T follicular helper cell (primary cell): ENCODE results near the gene EVPLL.
"Not testable (repeated sequence)": the region's sequence is repeated elsewhere in the genome, so short reads cannot be mapped to it uniquely, and the experiment has no call there.

Experiments used
- DNase-seq: peaks from one replicate; pipeline ENCODE4 v3.0.0-alpha.2; 2020; ENCODE audit warnings: low read depth

The EVPLL gene

DNA sequence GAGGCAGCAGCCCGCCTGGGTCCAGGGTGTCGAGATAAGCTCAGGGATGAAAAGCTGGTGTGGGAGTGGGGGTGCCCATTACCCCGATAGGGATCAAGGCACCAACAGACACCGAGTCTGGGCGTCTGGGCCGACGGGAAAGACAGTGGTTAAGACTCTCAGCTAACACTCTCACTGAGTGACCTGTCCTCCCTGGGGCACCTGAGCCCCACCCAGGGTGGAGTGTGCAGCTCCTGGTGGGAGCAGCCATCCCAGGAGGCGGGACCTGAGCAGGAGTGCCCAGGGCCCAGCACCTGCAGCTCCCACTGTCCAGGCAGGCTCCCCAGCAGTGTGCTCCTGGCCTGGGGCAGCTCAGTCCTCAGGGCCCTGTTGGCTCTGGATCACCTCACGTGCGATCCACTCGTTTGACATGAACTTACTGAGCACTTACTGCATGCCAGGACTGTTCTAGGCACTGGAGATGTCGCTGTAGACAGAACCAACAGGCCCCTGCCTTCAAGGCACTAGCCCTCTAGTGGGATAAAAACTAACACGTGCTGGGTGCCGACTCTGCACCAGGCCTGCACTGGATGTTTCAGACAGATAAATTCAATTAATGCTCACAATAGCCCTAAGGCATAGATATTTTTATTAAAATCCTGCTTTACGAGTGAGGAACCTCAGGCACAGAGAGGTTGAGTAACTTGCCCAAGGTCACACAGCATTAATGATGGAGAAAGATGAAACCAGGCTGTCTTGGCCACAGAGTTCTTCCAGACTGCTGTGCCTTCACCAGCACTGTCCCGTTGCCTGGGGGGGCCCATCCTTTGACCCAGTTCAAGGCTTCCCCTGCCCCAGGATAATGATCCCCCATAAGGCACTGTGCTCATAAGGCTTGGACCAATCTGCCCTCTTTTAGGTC lies 1.9 kb downstream of the EVPLL start:
- no peak for DNase-seq

GRCh38 chr17:18380471-18381157 lies 3.0 kb downstream of the EVPLL start:
- no peak for DNase-seq

DNA sequence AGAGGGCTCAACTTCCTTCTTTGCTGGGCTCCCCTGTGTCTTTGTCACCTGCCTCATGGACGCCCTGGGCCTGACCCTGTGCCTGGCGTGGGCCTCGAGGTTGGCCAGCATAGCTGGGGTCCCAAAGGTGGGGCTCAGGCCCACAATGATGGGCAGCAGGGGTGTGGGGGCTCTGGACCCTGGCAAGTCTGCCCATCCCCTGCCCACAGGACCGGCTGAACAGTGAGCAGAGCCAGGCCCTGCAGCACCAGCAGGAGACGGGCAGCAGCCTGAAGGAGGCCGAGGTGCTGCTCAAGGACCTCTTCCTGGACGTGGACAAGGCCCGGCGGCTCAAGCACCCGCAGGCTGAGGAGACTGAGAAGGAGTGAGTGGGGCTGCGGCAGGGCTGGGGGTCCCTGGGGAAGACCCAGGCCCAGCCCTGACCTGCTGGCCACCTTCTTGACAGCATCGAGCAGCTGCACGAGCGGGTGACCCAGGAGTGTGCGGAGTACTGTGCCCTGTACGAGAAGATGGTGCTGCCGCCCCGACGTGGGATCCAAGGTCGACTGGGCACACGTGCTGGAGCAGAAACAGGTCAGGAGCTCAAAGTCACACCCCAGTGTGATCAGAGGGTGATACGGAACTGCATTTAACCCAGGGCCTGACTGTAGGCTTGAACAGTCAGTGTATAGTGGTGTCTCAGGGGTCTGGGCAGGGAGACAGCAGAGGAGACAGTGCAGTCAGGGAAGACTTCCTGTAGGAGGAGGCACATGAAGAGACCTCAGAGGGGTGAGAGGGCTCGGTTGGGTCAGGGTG lies 3.8 kb downstream of the EVPLL start:
- DNase-seq = no peak

DNA sequence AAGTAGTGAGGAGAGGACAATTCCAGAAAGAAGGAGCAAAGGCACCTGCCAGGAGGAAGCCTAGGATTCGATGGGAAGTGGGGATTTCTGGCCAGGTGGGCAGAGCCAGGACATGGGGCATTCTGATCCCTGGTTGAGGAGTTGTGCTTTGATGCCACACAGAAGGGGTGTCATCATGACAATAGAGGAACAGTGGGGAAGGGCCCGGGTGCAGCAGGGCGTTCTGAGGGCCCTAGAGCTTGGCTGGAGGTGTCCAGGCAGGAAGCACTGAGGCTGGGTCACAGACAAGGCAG lies 4.3 kb downstream of the EVPLL start:
- DNase-seq = no peak

GRCh38 chr17:18382441-18383078 lies 5.0 kb downstream of the EVPLL start:
- no peak for DNase-seq

- not testable (repeated sequence) for DNase-seq
Observed at GRCh38 chr17:18383079-18383481, 5.5 kb downstream of the EVPLL start.

GRCh38 chr17:18384271-18384670 lies 6.7 kb downstream of the EVPLL start:
- not testable (repeated sequence) for DNase-seq

DNA sequence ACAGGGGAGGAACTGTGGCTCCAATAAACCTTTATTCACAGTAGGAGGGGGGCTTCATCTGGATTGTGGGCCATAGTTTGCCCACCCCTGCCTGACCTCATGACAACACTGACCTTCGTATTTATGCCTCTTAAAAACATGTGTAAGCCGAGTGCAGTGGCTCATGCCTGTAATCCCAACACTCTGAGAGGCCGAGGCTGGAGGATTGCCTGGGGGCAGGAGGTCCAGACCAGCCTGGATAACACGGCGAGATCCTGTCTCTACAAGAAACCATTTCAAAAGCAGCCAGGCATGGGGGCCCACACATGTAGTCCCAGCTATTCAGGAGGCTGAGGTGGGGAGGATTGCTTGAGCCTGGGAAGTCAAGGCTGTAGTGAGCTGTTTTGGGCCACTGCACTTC lies 10.0 kb downstream of the EVPLL start:
- not testable (repeated sequence) for DNase-seq

DNA sequence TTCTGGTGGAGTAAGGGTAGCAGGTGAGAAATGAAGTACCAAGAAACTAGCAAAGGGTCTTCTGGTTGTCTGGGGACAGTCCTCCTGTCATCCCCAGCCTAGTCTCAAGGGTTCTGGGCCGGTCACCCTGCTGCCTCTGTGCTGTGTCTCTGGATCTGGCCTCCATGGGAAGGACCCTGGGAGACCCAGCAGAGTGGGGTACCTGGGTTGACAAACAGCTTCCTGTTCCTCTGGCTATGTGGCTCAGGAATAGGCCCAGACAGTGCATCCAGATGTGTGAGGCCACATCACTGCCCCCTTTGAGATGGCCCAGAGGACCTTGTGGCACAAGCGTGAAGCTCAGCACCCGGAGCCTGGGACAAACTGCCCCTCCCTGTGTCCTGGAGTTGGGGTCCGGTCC lies 10.7 kb downstream of the EVPLL start:
- DNase-seq = not testable (repeated sequence)

GRCh38 chr17:18388728-18389127 lies 11.2 kb downstream of the EVPLL start:
- not testable (repeated sequence) for DNase-seq

DNA sequence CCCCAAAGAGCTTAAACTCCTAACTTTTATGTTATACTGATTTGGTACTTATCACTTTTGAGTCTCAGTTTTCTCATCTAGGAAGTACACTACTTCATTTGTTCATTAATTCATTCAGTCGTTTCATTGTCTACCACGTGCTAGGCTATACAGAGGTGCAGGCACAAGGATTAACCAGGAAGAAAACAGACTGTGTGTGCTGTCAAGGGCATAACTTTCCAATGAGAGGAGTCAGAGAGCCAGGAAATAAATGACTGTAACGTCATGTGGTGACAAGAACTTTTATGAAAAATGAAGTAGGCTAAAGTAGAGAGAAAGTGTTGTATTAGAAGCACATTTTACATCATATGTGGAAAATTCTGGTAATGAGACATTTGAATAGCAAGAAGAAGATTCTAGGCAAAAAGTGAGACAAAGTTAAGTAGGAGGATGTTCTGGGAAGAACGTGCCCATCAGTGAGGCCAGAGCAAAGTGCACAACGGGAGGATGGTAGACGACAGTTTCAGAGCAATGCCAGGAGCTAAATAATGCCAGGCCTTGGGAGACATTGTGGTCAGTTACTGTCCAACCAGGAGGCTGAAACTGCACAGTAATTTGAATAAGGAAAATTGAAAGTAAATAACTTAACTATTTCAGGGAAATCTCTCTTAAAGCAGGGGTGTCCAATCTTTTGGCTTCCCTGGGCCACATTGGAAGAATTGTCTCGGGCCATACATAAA lies 24.5 kb downstream of the EVPLL start:
- not testable (repeated sequence) for DNase-seq

DNA sequence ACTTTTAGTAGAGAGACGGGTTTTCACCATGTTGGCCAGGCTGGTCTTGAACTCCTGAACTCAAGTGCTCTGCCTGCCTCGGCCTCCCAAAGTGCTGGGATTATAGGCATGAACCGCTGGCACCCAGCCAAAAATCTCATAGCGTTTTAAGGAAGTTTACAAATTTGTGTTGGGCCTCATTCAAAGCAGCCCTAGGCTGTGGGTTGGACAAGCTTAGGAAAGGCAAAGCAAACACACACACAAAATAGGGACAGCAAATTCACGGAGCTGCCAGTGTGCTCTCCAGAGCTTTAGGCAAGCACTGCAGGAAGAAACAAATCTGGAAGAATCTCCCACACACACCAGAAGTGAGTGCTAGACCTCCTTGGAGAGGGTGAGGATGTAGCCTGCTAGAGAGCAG lies 25.6 kb downstream of the EVPLL start:
- not testable (repeated sequence) for DNase-seq

GRCh38 chr17:18403604-18404003 lies 26.0 kb downstream of the EVPLL start:
- not testable (repeated sequence) for DNase-seq

GRCh38 chr17:18408906-18409305 lies 31.3 kb downstream of the EVPLL start:
- DNase-seq = not testable (repeated sequence)

GRCh38 chr17:18409321-18409720 lies 31.7 kb downstream of the EVPLL start:
- DNase-seq = not testable (repeated sequence)

DNA sequence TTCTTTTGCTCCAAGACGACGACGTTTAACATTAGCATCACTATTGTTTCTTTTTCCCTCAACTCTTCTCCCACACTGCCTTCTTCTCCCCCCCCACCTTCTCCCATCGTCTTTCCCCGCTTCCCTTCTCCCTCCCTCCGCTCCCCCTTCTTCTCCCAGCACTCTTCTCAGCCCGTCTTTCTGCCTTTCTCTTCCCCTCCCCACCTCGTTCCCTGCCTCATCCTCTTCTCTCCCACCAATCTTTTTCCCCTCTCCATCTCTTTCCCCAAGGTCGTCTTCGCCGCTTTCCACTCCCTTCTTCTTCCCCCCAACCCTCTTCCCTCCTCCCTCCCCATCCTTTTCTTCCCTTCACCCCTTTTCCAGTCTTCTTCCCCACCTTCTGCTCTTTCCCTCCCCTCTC lies 33.2 kb downstream of the EVPLL start:
- not testable (repeated sequence) for DNase-seq

GRCh38 chr17:18411377-18411864 lies 33.8 kb downstream of the EVPLL start:
- not testable (repeated sequence) for DNase-seq

DNA sequence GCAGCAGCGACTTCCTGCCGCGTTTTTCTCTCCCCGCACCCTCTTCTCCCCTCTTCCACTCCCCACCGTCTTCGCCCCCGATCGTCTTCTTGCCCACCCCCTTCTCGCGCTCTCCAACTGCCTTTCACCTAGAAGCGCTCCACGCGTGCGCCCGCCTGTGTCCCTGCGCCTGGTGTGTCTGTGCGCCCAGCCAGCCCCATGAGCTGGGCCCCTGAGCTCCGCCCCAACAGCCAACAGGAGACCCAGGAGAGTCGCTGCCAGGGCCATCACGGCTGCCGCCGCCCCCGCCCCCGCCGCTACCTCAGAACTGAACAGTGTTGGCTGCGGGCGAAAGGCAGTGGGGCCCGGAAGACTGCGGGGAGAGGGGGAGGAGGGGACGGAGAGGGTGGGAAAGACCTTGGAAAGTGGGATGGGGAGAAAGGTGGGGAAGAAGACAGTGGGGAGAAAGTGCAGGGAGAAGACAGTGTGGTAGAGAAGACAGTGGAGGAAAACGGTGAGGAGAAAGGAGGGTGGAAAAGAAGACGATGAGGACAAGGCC lies 34.5 kb downstream of the EVPLL start:
- not testable (repeated sequence) for DNase-seq

GRCh38 chr17:18421521-18421920 lies 43.9 kb downstream of the EVPLL start:
- DNase-seq = not testable (repeated sequence)

DNA sequence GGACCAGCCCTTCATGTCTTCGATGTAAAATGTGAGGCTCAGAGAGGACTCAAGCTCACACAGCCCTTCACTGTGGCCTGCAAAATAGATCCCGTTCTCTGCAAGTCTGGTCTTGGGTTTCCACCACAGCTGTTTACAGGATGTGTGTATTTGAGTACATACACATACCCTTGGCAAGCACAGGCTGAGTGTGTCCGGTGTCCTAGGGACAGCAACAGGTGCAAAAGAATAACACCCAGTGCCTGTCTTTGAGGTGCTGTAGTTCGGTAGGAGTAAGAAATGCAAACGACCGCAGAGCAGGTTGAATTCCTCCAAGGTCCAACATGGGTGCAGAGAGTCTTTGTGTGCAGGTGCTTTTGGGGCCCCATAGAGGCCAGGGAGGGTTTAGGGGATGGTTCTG lies 44.9 kb downstream of the EVPLL start:
- not testable (repeated sequence) for DNase-seq

DNA sequence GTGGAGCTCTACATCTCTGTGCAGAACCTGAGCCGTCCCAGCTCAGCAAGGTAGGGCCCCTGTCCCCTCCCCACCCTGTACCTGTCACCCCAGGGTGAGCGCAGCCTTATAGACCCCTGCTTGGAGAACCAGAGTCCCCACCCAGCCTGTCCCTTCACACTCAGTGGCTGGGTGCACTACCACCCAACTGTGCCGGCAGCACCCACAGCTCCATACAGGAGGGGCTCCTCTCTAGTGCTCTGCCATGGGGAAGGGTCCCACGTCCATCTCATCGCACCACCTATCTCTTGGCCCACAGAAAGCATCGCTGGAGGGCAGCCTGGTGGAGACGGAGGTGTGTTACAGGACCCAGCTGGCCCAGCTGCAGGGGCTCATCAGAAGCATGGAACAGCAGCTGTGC lies 45.4 kb downstream of the EVPLL start:
- not testable (repeated sequence) for DNase-seq
